NCI-H774 (cell line): ENCODE measurements around the gene CACNA2D1.
A peak's percentile ranks its signal among the peaks of the same experiment; 100 is the strongest.

ENCODE experiments used
- DNase-seq: peaks from one replicate; lab custom pipeline; 2025; lab: John Stamatoyannopoulos, UW

The CACNA2D1 gene

GRCh38 chr7:82286096-82286797 lies 157.3 kb downstream of the CACNA2D1 start:
- DNase-seq = no peak

- no peak for DNase-seq
Observed at GRCh38 chr7:82284936-82285519, 158.5 kb downstream of the CACNA2D1 start.

GRCh38 chr7:82275342-82275741 lies 168.2 kb downstream of the CACNA2D1 start:
- DNase-seq = peak; percentile 34

GRCh38 chr7:82274681-82275080 lies 168.9 kb downstream of the CACNA2D1 start:
- DNase-seq = no peak

GRCh38 chr7:82273886-82274285 lies 169.7 kb downstream of the CACNA2D1 start:
- no peak for DNase-seq

- no peak for DNase-seq
Observed at GRCh38 chr7:82270870-82271269, 172.7 kb downstream of the CACNA2D1 start.

GRCh38 chr7:82268632-82269031 lies 174.9 kb downstream of the CACNA2D1 start:
- DNase-seq = no peak

- no peak for DNase-seq
Observed at GRCh38 chr7:82266081-82266480, 177.5 kb downstream of the CACNA2D1 start.

- DNase-seq = no peak
Observed at GRCh38 chr7:82264783-82265305, 178.7 kb downstream of the CACNA2D1 start.

- no peak for DNase-seq
Observed at GRCh38 chr7:82263920-82264782, 179.4 kb downstream of the CACNA2D1 start.

GRCh38 chr7:82258181-82258580 lies 185.4 kb downstream of the CACNA2D1 start:
- no peak for DNase-seq

GRCh38 chr7:82257118-82257695 lies 186.4 kb downstream of the CACNA2D1 start:
- no peak for DNase-seq

- DNase-seq = no peak
Observed at GRCh38 chr7:82255706-82256105, 187.9 kb downstream of the CACNA2D1 start.

GRCh38 chr7:82250598-82250997 lies 193.0 kb downstream of the CACNA2D1 start:
- no peak for DNase-seq

- DNase-seq = no peak
Observed at GRCh38 chr7:82249979-82250378, 193.6 kb downstream of the CACNA2D1 start.

GRCh38 chr7:82247814-82248433 lies 195.7 kb downstream of the CACNA2D1 start:
- no peak for DNase-seq

- no peak for DNase-seq
Observed at GRCh38 chr7:82244947-82245517, 198.5 kb downstream of the CACNA2D1 start.

GRCh38 chr7:82241356-82241755 lies 202.2 kb downstream of the CACNA2D1 start:
- DNase-seq = no peak

GRCh38 chr7:82235713-82236112 lies 207.9 kb downstream of the CACNA2D1 start:
- DNase-seq = no peak

- peak; percentile 14 for DNase-seq
Observed at GRCh38 chr7:82234457-82235049, 209.0 kb downstream of the CACNA2D1 start.
